ENCODE measurements around the gene SKIDA1.
"Not testable (repeated sequence)": the region's sequence is repeated elsewhere in the genome, so short reads cannot be mapped to it uniquely, and the experiment has no call there.

SKIDA1 gene

GRCh38 chr10:21547246-21547645 is 21.8 kb upstream of the SKIDA1 start:
- no peak for ATAC-seq
- no peak for TF ChIP-seq CSDC2 (CRISPR knock-in tag; IDR thresholded peaks at IDR 0.05)

GRCh38 chr10:21540701-21541100 is 15.2 kb upstream of the SKIDA1 start:
- not testable (repeated sequence) for ATAC-seq

GRCh38 chr10:21536874-21537273 is 11.4 kb upstream of the SKIDA1 start:
- TF ChIP-seq ZNF8 (CRISPR knock-in tag; IDR thresholded peaks at IDR 0.05) (no peak), TCF4 (CRISPR knock-in tag; IDR thresholded peaks at IDR 0.05; ENCODE audit: borderline replicate concordance) (no peak), CSDC2 (CRISPR knock-in tag; IDR thresholded peaks at IDR 0.05) (no peak), TOX (CRISPR knock-in tag; IDR thresholded peaks at IDR 0.05; ENCODE audit: borderline replicate concordance) (no peak), TSHZ2 (CRISPR knock-in tag; IDR thresholded peaks at IDR 0.05) (no peak), CSRNP3 (CRISPR knock-in tag; IDR thresholded peaks at IDR 0.05) (no peak), OSR1 (CRISPR knock-in tag; IDR thresholded peaks at IDR 0.05) (no peak), POU6F1 (CRISPR knock-in tag; IDR thresholded peaks at IDR 0.05; ENCODE audit: borderline replicate concordance, low read depth) (no peak), RARB (CRISPR knock-in tag; IDR thresholded peaks at IDR 0.05) (no peak), ZFP3 (CRISPR knock-in tag; IDR thresholded peaks at IDR 0.05) (no peak), ZFP30 (CRISPR knock-in tag; IDR thresholded peaks at IDR 0.05) (no peak), CREB5 (CRISPR knock-in tag; IDR thresholded peaks at IDR 0.05; ENCODE audit: low read depth) (no peak), ZNF70 (CRISPR knock-in tag; IDR thresholded peaks at IDR 0.05) (no peak), BACH2 (CRISPR knock-in tag; IDR thresholded peaks at IDR 0.05; ENCODE audit: borderline replicate concordance) (no peak), GLIS3 (CRISPR knock-in tag; IDR thresholded peaks at IDR 0.05) (no peak), PATZ1 (CRISPR knock-in tag; IDR thresholded peaks at IDR 0.05; ENCODE audit: borderline replicate concordance) (no peak), SNAI2 (CRISPR knock-in tag; IDR thresholded peaks at IDR 0.05) (no peak), ZC3H10 (CRISPR knock-in tag; IDR thresholded peaks at IDR 0.05) (no peak)
- ATAC-seq, result no peak

- ATAC-seq, result not testable (repeated sequence)
Measured at GRCh38 chr10:21535976-21536375, 10.5 kb upstream of the SKIDA1 start.

- ATAC-seq, result no peak
- TF ChIP-seq PATZ1 (CRISPR knock-in tag; IDR thresholded peaks at IDR 0.05; ENCODE audit: borderline replicate concordance), result no peak
- TF ChIP-seq ZFP30 (CRISPR knock-in tag; IDR thresholded peaks at IDR 0.05), result no peak
- no peak for TF ChIP-seq BACH2 (CRISPR knock-in tag; IDR thresholded peaks at IDR 0.05; ENCODE audit: borderline replicate concordance)
- no peak for TF ChIP-seq POU6F1 (CRISPR knock-in tag; IDR thresholded peaks at IDR 0.05; ENCODE audit: borderline replicate concordance, low read depth)
- TF ChIP-seq OSR1 (CRISPR knock-in tag; IDR thresholded peaks at IDR 0.05), result no peak
- no peak for TF ChIP-seq ZFP3 (CRISPR knock-in tag; IDR thresholded peaks at IDR 0.05)
- no peak for TF ChIP-seq TCF4 (CRISPR knock-in tag; IDR thresholded peaks at IDR 0.05; ENCODE audit: borderline replicate concordance)
- TF ChIP-seq ZNF565 (CRISPR knock-in tag; conservative IDR thresholded peaks at IDR 0.05; ENCODE audit: low read depth), result no peak
- no peak for TF ChIP-seq CSRNP3 (CRISPR knock-in tag; IDR thresholded peaks at IDR 0.05)
- no peak for TF ChIP-seq ZC3H10 (CRISPR knock-in tag; IDR thresholded peaks at IDR 0.05)
Measured at GRCh38 chr10:21535494-21535965, 10.0 kb upstream of the SKIDA1 start.
